ENCODE data around the gene APEH.

APEH gene

DNA sequence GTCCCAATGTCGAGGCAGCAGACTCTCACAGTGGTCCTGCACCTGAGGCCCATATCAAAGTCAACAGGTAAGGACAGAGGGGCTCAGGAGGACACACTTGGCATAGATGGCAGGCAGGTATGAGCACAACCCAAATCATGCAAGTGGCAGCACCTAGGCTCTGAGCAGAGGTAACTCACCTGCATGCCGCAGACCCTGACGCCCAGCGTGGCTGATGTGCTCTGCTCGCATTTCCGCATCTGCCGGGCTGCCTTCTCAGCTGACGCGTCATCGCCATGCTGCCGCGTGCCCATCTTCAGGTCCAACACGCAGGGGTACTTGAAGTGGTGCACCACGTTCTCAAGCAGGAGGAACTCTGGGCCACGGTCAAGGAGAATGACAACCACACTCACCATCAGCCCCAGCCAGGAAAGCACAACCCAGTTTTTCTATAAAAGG is 53.8 kb downstream of the APEH start:
- no peak for DNase-seq (ENCODE audit: low spot score)

DNA sequence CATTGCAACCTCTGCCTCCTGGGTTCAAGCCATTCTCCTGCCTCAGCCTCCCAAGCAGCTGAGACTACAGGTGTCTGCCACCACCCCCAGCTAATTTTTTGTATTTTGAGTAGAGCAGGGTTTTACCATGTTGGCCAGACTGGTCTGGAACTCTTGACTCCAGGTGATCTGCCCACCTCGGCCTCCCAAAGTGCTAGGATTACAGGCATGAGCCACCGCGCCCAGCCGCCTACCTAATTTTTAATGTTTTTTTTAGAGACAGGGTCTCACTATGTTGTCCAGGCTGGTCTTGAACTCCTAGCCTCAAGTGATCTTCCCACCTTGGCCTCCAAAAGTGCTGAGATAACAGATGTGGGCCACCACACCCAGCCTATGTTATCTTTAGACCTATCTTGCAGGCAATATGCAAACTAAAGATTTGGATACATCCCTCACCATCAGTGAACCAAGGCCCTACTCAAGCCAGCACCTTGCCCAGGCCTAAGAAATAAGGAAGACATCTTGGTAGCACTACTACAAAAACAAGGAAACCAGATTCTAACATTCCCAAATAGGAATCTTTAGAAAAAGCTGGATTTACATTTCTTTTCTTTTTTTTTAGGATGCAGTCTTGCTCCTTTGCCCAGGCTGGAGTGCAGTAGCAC is 55.9 kb downstream of the APEH start:
- DNase-seq (ENCODE audit: low spot score), result no peak

DNA sequence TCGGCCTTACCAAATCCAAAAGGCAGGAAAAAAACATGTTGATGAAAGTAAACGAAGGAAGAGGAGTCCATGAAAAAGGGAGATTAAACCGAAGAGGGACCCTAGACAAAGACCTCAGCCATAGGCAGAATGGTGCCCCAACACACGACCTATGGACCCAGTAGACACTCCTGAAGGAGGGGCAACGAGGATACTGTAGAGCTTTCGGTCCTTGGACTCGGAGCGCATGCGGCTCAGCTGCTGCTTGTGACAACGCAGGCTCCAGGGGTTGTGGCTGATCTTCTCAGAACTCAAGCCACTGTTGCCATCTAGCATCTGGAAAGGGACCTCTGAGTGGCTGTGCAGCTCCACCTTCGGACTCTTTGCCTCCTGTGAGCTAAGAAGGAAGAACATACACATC is 58.4 kb downstream of the APEH start:
- DNase-seq (ENCODE audit: low spot score), result no peak

DNA sequence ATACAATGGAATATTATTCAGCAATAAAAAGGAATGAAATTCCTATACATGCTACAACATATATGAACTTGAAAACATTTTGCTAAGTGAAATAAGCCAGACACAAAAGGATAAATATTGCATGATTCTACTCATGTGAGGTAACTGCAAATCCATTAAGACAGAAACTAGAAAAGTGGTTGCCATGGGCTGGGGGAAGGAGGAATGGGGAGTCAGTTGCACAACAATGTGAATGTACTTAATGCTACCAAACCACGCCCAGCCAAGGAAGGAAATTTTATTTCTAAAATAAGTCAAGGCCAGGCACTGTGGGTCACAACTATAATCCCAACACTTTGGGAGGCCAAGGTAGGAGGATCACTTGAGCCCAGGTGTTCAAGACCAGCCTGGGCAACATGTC is 59.4 kb downstream of the APEH start:
- DNase-seq (ENCODE audit: low spot score), result no peak

Data from pons (tissue), 1 donor.